Measurements from ENCODE around the gene OSBPL2.

Gene OSBPL2

DNA sequence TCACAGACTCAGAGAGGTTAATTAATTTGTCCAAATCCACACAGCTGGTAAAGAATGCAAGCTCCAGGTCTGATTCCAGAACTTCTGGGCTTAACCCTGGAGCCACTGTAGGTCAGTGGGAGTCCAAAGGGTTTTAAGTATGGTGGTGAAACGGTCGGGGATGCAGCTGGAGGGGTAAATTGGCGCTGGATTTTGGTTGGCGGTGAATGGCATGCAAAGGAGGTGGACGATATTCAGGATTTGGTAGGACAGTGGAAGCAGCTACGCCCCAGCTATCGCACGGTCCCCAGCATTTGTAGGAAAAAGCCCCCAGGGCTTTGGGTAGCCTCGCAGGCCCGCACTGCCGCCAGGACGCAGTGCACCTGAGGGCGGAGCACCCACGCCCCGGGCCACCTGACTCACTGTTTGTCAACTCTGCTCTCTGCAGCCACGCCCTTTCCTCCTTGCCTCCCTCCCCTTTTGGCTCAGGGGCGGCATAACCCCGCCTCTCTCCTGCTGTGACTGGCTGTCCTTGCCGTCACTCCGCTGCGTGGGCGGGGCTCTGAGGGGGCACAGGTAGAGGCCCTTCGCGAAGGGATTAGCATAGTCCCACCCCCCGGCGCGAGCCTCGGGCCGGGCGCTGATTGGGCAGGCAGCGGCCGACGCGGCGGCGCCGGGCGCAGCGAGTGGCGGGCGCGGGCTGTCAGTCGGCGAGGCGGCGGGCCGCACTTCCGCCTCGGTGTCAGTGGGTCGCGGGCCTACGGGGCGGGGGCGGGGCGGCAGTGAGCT lies at the start of gene OSBPL2:
TSS of gene OSBPL2 (plus strand) at position 721 of the 768 bp plus-strand sequence. CDS start 17,664 bp downstream, outside the sequence.
- DNase-seq (ENCODE audit: low read depth in 2 of 2) = peak; percentile 99 to 100

DNA sequence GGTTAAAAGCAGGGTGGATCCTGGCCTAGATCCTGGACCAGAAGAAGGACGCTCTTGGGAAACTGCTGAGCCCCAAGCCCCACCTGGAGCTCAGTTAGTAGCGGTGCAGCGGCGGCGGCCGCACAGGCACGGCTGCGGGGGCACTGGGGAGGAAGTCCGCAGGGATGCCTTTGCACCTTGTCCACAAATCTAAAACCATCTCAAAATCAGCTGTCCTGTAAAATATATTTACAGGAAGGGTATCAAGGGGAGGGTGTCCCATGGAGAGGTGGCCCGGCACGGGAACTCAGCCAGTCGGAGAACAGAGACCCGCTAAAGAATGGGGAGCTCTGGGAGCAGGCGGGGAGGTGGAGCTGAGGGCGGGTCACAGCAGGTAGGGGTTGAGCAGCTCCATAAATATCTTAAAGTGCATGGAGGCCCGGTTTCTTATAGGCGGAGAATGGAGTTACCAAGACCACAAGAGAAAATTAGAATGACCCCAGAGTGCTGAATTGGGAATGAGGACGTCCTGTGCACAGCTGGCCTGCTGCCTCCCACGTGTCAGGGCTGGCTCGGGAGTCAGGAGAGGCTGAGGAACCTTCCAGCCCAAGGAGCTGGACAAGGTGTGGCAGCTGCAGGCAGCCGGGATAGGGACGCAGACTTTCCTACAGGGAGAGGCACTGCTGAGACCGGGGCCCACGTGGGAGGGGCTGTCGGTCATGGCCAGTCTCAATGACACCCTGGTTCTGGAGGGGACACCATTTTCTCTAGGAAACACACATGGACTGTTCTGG lies 47.5 kb upstream of the OSBPL2 start:
- no peak for DNase-seq (ENCODE audit: low read depth in 2 of 2)

GRCh38 chr20:62191781-62192559 lies 46.4 kb upstream of the OSBPL2 start:
- no peak for DNase-seq (ENCODE audit: low read depth in 2 of 2)

DNA sequence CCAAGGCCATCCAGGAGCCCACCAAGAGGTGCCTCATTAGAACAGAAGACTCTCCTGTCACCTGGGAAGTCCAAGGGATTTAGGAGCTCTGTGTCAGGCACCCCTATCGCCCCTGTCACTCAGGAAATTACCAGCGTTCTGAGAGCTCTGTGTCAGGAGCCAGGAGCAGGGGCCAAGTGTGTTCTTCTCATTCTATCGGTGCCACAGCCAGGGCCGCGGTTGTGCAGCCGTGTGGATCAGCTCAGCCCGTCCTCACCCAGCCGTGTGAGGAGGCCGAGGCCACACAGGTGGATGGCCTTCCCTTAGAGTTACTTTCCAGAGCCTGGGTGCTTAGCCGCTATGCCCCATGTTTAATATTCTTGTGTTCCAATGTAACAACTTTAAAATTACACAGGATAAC lies 45.7 kb upstream of the OSBPL2 start:
- no peak for DNase-seq (ENCODE audit: low read depth in 2 of 2)

DNA sequence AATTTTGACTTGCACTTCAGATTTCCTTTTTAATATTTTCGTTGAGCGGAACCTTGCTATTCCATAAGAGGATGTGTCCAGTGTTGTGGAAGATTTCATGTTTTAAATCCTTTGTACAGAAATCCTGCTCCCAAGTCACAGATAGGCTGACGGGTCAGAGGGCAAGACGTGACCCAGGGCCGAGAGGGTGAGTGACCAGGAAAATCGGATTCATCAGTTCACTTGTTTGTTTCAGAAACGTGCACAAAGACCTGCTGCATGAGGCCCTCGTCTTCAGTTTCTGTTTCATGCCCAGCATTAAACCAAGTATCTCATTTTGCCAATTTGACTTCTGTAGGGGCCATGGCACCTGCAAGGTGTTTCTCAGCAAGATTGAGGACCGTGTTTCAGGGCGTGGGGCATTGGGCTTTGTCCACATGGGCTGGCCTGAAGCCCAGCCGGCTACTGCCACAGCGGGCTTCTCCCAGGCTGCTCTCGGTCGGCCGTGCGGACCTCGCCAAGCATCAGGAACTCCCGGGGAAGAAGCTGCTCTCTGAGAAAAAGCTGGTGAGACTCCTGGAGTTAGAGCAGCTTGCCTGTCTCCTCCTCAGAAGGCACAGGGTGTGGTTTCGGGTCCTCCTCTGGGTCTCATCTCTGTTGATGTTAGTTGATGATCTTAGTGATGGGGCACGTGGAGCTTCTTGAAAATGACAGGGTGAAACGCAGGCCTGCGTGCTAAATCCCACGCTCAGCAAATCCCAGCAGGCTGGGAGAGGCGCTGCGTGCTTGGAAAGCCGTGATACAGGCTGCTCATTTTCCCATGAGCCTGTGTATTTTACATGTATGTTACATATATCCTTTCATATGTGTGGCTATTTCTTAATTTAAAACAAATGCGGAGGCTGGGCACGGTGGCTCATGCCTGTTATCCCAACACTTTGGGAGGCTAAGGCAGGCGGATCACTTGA lies 45.0 kb upstream of the OSBPL2 start:
- no peak for DNase-seq (ENCODE audit: low read depth in 2 of 2)

- no peak for DNase-seq (ENCODE audit: low read depth in 2 of 2)
Measured at GRCh38 chr20:62195075-62195405, 43.3 kb upstream of the OSBPL2 start.

DNA sequence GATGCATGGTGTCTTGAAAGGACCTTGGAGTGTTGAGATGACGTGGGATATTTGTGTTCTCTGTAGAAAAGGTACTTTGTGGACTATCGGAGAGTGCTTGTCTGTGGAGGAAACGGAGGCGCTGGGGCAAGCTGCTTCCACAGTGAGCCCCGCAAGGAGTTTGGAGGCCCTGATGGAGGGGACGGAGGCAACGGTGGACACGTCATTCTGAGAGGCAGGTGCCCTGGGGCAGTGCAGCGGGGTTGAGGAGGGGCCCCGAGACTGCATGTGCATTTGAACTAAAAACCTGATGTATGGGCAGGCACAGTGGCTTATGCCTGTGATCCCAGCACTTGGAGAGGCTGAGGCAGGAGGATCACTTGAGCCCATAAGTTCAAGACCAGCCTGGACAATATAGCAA lies 42.6 kb upstream of the OSBPL2 start:
- DNase-seq (ENCODE audit: low read depth in 2 of 2) = no peak

DNA sequence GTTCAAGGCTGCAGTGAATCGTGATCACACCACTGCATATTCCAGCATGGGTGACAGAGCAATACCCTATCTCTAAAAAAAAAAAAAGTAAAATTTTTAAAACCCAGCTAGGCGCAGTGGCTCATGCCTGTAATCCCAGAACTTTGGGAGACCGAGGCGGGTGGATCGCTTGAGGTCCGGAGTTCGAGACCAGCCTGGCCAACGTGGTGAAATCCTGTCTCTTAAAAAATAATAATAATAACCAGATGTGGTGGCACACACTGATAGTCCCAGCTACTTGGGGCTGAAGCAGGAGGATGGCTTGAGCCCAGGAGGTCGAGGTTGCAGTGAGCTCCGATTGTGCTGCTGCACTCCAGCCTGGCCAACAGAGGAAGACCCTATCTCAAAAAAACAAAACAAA lies 42.0 kb upstream of the OSBPL2 start:
- DNase-seq (ENCODE audit: low read depth in 2 of 2) = no peak

DNA sequence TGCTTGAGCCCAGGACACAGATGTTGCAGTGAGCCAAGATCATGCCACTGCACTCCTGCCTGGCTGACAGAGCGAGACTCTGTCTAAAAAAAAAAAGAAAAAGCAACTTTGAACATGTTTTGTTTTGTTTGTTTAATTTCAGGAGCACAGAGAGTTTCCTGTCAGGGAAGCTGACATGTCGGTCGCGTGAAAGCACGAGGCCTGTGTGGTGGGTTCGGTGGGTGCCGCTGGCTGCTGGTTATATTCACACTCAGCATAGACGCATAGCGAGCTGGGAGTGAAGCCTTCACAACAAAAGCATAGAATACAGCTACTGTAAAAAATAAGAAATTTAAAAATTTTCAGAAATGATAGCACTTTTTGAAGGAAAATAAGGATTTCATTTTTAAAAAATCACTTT lies 41.0 kb upstream of the OSBPL2 start:
- DNase-seq (ENCODE audit: low read depth in 2 of 2) = no peak

DNA sequence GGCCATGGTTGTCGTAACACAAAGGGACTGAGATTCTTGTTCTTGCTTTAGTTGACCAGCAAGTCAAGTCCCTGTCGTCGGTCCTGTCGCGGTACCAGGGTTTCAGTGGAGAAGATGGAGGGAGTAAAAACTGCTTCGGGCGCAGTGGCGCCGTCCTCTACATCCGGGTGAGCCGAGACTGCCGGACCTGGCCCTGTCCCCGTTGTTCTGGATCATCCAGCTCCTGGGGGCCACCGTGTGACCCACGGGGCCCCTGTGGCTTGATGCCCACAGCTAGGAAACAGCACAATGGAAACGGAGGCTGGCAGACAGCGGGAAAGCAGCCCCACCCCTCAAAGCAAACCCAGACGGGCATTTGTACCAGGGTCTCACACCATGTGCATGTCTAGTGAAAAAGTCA lies 40.5 kb upstream of the OSBPL2 start:
- DNase-seq (ENCODE audit: low read depth in 2 of 2) = no peak

DNA sequence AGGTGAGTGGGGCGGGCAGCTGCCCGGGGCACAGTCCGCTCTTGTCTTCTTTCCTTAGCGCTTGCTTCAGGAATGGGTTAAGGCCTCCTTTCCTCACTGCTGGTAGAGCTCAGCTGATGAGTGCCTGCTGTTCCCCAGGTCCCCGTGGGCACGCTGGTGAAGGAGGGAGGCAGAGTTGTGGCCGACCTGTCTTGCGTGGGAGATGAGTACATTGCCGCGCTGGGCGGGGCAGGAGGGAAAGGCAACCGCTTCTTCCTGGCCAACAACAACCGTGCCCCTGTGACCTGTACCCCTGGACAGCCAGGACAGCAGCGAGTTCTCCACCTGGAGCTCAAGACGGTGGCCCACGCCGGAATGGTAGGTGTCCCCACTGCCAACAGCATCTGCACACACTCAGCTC lies 39.8 kb upstream of the OSBPL2 start:
- DNase-seq (ENCODE audit: low read depth in 2 of 2) = no peak

DNA sequence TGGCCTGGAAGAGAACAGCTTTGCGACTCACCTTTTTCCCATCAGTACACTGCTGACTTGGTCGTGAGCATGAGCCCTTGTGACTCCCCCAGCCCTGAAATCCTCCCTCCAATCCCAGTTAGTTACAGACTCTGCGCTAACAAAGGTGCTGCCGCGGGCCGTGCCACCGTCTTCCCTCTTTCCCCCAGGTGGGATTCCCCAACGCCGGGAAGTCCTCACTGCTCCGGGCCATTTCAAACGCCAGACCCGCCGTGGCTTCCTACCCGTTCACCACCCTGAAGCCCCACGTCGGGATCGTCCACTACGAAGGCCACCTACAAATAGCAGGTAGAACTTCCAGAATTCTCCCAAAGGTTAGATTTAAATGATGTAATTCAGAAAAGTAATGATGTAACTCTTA lies 39.4 kb upstream of the OSBPL2 start:
- no peak for DNase-seq (ENCODE audit: low read depth in 2 of 2)

DNA sequence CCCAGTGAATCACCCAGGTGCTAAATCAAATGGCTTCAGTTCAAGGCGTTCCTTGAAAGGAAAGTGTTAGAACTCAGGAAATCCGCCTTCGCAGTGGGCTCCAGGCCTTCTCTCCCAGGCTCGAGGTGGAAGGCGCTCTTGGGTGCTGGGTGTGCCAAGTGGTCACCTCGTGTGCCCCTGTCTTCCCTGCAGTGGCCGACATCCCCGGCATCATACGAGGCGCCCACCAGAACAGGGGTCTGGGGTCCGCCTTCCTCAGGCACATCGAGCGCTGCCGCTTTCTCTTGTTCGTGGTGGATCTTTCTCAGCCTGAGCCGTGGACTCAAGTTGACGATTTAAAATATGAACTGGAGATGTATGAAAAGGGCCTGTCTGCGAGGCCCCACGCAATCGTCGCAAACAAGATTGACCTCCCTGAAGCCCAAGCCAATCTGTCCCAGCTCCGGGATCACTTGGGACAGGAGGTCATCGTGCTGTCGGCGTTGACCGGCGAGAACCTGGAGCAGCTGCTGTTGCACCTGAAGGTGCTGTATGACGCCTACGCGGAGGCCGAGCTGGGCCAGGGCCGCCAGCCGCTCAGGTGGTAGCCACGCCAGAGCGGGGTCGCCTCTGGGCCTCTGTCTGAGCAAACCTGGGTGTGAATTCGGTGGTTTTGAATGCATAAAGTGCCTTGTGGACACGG lies 37.7 kb upstream of the OSBPL2 start:
- no peak for DNase-seq (ENCODE audit: low read depth in 2 of 2)

DNA sequence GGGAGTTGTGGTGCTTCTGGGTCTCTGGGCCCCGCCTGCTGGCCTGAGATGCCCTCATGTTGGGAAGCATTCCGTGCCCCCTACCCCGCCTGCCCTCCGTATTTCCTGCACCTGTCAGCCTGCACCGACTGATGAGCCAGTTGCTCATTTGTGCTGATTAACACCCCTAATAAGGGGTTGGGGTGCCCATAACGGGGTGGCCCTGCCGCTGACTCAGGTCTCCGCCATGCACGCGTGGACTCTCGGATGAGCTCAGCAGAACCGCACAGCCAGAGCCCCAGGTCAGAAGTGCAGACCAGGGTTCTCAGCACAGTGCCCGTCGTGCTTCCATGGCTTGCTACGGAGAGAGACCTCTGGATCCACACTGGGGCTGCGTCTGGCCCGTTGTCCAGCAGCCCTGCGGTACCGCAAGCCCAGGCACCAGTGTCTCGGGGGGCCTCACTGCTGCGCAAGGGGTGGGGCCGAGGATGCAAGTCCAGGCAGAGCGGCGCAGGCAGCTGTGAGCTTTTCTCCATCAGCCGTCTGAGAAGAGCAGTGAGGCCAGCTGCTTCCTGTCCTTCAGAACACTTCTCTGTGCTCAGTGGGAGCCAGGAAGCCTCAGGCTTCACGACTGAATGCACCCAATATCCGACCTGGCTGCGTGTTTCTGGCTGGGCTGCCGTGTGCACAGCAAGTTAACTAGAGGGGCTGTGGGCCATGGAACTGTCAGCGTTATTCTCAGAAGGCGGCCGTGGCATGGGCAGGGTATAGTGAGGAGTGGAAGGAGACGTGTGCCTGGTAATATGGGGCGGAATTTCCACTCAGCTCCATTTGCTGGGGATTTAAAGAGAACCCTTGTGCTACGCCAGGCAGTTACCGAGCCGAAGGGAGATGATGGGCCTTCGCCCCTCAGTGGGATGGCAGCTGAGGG lies 36.9 kb upstream of the OSBPL2 start:
- DNase-seq (ENCODE audit: low read depth in 2 of 2) = no peak

DNA sequence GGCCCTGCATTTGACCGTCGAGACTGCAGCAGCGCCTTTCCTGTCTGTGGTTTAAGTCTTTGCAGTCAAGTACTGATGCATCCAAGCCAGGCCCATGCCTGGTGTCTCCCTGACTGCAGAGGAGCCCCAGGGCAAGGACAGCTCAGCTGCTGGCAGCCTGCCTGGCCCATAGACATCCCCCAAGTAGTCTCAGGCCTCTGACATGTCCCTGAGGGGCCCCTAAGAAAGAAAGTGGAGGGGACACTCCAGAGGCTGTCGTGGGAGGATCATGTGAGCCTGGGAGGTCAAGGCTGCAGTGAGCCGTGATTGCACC lies 36.3 kb upstream of the OSBPL2 start:
- no peak for DNase-seq (ENCODE audit: low read depth in 2 of 2)

DNA sequence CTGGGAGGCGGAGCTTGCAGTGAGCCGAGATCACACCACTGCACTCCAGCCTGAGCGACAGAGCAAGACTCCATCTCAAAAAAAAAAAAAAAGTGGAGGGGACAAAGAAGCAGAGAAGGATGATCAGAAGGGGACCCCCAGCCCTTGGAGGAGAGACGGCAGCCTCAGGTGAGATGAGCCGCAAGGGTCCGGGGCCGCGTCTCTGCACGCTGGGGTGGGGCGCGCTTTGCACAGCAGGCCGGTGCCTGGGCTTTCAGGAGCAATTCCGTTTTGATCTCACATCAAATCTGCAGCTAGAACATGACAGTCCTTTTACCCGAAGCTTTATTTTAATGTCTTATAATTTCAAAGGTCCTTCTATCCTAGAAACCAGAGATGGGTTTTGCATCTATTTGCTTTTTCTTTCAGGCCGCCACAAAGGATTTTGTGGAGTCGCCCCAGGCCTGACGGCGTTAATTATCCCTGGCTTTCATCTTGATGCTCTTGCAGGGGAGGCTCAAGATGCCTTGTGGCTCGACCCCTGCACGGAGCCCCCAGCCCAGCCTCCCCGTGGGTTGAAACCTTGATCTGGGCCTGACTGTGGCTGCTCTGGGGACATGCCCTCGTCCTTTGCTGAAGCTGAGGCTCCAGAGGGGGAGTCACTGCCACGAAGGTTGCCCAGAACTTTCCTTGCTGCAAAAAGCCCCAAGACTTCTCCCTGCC lies 35.5 kb upstream of the OSBPL2 start:
- no peak for DNase-seq (ENCODE audit: low read depth in 2 of 2)

- no peak for DNase-seq (ENCODE audit: low read depth in 2 of 2)
Measured at GRCh38 chr20:62203378-62204030, 34.8 kb upstream of the OSBPL2 start.

DNA sequence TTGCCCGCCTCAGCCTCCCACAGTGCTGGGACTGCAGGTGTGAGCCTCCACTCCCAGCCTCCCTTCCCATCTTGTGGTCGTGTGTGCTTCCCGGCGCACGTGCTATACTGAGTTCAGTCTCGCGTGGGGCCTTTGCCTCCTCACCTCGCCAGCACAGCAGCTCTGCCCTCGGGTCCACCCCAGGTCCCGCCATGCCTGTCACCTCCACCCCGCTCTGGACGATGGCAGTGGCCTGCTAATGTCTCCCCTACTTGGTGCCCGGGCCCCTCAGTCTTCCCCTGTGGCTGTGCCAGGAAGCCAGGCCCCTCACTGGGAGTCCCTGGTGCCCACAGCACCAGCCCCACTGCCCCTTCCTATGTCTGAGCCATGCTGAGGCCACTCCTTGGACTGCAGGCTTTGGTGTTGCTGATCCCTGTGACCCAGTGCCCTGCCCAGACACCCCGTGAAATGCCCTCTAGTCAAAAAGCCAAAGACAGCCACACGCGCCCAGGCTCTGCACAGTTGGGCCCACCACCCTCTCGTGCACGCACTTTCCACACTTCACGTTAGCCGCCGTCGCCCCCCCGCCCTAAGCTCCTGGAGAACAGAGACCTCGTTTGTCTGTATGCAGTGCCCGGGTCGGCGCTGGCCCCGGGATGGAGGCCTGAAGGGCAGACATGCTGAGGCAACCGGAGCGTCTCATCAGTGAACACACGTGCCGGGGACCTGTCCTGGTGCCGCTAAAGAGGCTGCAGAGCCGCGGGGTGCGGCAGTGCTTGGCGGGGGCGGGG lies 32.5 kb upstream of the OSBPL2 start:
- DNase-seq (ENCODE audit: low read depth in 2 of 2) = no peak

Measured in stimulated activated CD8-positive, alpha-beta memory T cell treated with anti-CD3 and anti-CD28 coated beads, Interleukin-15, amount 100 ng/mL, for 48 hours (primary cell).